ENCODE results near the gene DLGAP1. TPM values are rescaled to one million over a fixed set of nuclear protein-coding genes. Genes with fewer than 3 reads are reported as not detected.

DLGAP1 gene
- total and polyA plus RNA-seq, 4 donors, result 0.06 to 1.2 (median 0.17) TPM; not detected in 1

- no peak for TF ChIP-seq RAD21 (IDR thresholded peaks at IDR 0.05)
- TF ChIP-seq, protein P1, sequence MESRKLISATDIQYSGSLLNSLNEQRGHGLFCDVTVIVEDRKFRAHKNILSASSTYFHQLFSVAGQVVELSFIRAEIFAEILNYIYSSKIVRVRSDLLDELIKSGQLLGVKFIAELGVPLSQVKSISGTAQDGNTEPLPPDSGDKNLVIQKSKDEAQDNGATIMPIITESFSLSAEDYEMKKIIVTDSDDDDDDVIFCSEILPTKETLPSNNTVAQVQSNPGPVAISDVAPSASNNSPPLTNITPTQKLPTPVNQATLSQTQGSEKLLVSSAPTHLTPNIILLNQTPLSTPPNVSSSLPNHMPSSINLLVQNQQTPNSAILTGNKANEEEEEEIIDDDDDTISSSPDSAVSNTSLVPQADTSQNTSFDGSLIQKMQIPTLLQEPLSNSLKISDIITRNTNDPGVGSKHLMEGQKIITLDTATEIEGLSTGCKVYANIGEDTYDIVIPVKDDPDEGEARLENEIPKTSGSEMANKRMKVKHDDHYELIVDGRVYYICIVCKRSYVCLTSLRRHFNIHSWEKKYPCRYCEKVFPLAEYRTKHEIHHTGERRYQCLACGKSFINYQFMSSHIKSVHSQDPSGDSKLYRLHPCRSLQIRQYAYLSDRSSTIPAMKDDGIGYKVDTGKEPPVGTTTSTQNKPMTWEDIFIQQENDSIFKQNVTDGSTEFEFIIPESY (IDR thresholded peaks at IDR 0.05), result no peak
- peak; percentile 10 for TF ChIP-seq TAF1 (conservative IDR thresholded peaks at IDR 0.05)
- TF ChIP-seq EGR1 (IDR thresholded peaks at IDR 0.05; ENCODE audit: low read depth in 2 of 2), result no peak
- TF ChIP-seq NR2F2 (IDR thresholded peaks at IDR 0.05), result peak; percentile 88
- TF ChIP-seq YY1 (IDR thresholded peaks at IDR 0.05), result no peak
These were observed 849.6 kb downstream of the DLGAP1 start (continued) for GRCh38 chr18:3605486-3605952.

DNA sequence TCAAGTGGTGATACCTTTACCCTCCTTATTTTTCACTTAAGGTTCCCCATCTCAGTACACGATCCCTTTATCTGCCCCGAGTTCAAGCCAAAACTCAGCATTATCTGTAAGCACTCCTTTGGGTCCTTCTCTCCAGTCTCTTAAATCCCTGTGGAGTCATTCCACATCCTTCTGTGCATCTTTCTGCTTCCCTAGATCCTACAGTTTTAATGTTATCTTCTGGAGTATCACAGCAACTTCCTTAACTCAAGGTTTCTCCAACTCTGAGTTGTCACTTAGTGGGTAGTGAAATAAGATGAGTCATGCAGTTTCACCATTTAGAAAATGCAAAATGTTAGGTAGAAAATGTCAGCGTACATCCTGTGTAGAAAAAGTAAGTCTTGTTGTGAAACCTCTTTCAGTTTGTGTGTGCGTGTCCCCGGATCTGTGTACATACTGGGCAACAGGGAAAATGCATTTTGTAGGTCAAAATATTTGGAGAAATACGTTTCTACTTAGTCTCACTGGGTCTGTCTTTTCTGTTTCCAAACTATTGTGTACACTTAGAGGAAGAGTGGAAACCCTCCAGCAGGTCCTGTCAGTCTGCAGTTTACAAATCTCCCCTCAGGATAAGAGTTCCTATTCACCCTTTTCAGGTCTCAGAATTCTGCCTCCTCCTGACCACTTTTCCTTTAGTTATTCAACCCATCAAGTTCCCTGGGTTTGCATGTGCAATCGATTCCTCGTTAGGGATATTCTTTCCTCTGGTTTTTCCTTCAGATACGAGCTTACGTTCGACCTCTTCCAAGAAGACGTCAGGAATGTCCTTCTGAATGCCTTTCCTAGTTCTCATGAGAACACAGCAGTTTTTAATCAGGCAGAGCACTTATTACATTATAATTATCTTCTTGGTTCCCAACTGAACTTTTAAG lies 850.4 kb downstream of the DLGAP1 start:
- no peaks in the 10 kb centered on the region for H3K36me3 ChIP-seq (ENCODE audit: control insufficient read depth in 4 of 4, insufficient read depth in 3 of 4, low read depth in 1 of 4, low read length in 3 of 4)
- TF ChIP-seq, protein P1 (IDR thresholded peaks at IDR 0.05), result peak; percentile 50
- no peak for TF ChIP-seq MAX (IDR thresholded peaks at IDR 0.05)
- TF ChIP-seq JUND (IDR thresholded peaks at IDR 0.05), result peak; percentile 85 to 87
- TF ChIP-seq RAD21 (IDR thresholded peaks at IDR 0.05), result peak; percentile 9 to 14
- TF ChIP-seq YY1 (IDR thresholded peaks at IDR 0.05), result peak; percentile 86
- TF ChIP-seq FOXA1 (IDR thresholded peaks at IDR 0.05), result no peak
- no peak for TF ChIP-seq HNF4G (IDR thresholded peaks at IDR 0.05)
- TF ChIP-seq ATF3 (IDR thresholded peaks at IDR 0.05), result no peak
- TF ChIP-seq TAF1 (conservative IDR thresholded peaks at IDR 0.05), result no peak
- peak; percentile 47 for TF ChIP-seq SP1 (IDR thresholded peaks at IDR 0.05)
- TF ChIP-seq, protein P2, sequence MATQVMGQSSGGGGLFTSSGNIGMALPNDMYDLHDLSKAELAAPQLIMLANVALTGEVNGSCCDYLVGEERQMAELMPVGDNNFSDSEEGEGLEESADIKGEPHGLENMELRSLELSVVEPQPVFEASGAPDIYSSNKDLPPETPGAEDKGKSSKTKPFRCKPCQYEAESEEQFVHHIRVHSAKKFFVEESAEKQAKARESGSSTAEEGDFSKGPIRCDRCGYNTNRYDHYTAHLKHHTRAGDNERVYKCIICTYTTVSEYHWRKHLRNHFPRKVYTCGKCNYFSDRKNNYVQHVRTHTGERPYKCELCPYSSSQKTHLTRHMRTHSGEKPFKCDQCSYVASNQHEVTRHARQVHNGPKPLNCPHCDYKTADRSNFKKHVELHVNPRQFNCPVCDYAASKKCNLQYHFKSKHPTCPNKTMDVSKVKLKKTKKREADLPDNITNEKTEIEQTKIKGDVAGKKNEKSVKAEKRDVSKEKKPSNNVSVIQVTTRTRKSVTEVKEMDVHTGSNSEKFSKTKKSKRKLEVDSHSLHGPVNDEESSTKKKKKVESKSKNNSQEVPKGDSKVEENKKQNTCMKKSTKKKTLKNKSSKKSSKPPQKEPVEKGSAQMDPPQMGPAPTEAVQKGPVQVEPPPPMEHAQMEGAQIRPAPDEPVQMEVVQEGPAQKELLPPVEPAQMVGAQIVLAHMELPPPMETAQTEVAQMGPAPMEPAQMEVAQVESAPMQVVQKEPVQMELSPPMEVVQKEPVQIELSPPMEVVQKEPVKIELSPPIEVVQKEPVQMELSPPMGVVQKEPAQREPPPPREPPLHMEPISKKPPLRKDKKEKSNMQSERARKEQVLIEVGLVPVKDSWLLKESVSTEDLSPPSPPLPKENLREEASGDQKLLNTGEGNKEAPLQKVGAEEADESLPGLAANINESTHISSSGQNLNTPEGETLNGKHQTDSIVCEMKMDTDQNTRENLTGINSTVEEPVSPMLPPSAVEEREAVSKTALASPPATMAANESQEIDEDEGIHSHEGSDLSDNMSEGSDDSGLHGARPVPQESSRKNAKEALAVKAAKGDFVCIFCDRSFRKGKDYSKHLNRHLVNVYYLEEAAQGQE (IDR thresholded peaks at IDR 0.05), result peak; percentile 52
- TF ChIP-seq NR2F2 (IDR thresholded peaks at IDR 0.05), result no peak
- TF ChIP-seq FOXA2 (IDR thresholded peaks at IDR 0.05), result peak; percentile 49
- TF ChIP-seq GABPA (IDR thresholded peaks at IDR 0.05 in 1 of 2, conservative IDR thresholded peaks at IDR 0.05 in 1 of 2), result peak in 1 of 2 donors; percentile 18
- TF ChIP-seq CTCF (IDR thresholded peaks at IDR 0.05; ENCODE audit: low read depth, low read length, missing input control), result no peak
- peak in 1 of 2 donors; percentile 59 for TF ChIP-seq RXRA (IDR thresholded peaks at IDR 0.05)
- TF ChIP-seq EGR1 (IDR thresholded peaks at IDR 0.05; ENCODE audit: low read depth in 2 of 2), result no peak
- peak; percentile 22 to 38 for TF ChIP-seq HNF4A (conservative IDR thresholded peaks at IDR 0.05)
- peak overlapping the region; percentile 60 to 91 for H3K9ac ChIP-seq (ENCODE audit: low read depth in 1 of 2, low read length in 2 of 2)
- H3K4me3 ChIP-seq (ENCODE audit: low read depth in 1 of 3, low read length in 3 of 3), result peak overlapping the region; percentile 1 to 32 (median 8)
- H3K4me1 ChIP-seq (ENCODE audit: control insufficient read depth in 4 of 4, insufficient read depth in 4 of 4, low read length in 3 of 4), result peaks cover 0 to 34% (median 21%) of the 10 kb centered on the region in 4 donors
- no peak for DNase-seq (ENCODE audit: low spot score)
- H3K27ac ChIP-seq (ENCODE audit: low read depth in 1 of 2, low read length in 2 of 2), result peak overlapping the region; percentile 91 to 92
- WGBS, result 8% methylated on average over 12 of the region's 12 CpGs
- H3K9me3 ChIP-seq (ENCODE audit: control insufficient read depth in 4 of 4, low read length in 3 of 4), result no peaks in the 10 kb centered on the region
- H3K27me3 ChIP-seq (ENCODE audit: control insufficient read depth in 4 of 4, insufficient read depth in 4 of 4, low read length in 3 of 4), result no peaks in the 10 kb centered on the region

Measured in liver (tissue), 9 donors.